Measurements from ENCODE around the gene HMCN1. TPM values are rescaled to one million over a fixed set of nuclear protein-coding genes. Genes with fewer than 3 reads are reported as not detected.
A peak's percentile ranks its signal among the peaks of the same experiment; 100 is the strongest.
"Not testable (repeated sequence)": the region's sequence is repeated elsewhere in the genome, so short reads cannot be mapped to it uniquely, and the experiment has no call there.

HMCN1 gene
- total and polyA plus RNA-seq, 4 donors = 1.5 to 6.8 (median 3.5) TPM

- no peak overlapping the region for H3K4me3 ChIP-seq (ENCODE audit: low read depth in 1 of 3, low read length in 3 of 3)
- WGBS = 48% methylated on average over 4 of the region's 4 CpGs
- no peak overlapping the region for H3K27ac ChIP-seq (ENCODE audit: low read depth in 1 of 2, low read length in 2 of 2)
- TF ChIP-seq HNF4A (conservative IDR thresholded peaks at IDR 0.05) (peak in 1 of 2 donors; percentile 34), RXRA (IDR thresholded peaks at IDR 0.05) (peak in 1 of 2 donors; percentile 17), YY1 (IDR thresholded peaks at IDR 0.05) (peak; percentile 15), FOXA1 (IDR thresholded peaks at IDR 0.05) (no peak)
- no peaks in the 10 kb centered on the region for H3K36me3 ChIP-seq (ENCODE audit: control insufficient read depth in 4 of 4, insufficient read depth in 3 of 4, low read depth in 1 of 4, low read length in 3 of 4)
- H3K9ac ChIP-seq (ENCODE audit: low read depth in 1 of 2, low read length in 2 of 2) = no peak overlapping the region
- DNase-seq (ENCODE audit: low spot score) = no peak
- no peaks in the 10 kb centered on the region for H3K27me3 ChIP-seq (ENCODE audit: control insufficient read depth in 4 of 4, insufficient read depth in 4 of 4, low read length in 3 of 4)
- peaks cover 0 to 6% (median 1%) of the 10 kb centered on the region in 4 donors for H3K4me1 ChIP-seq (ENCODE audit: control insufficient read depth in 4 of 4, insufficient read depth in 4 of 4, low read length in 3 of 4)
- no peaks in the 10 kb centered on the region for H3K9me3 ChIP-seq (ENCODE audit: control insufficient read depth in 4 of 4, low read length in 3 of 4)
Observed at GRCh38 chr1:185886671-185887070, 152.5 kb downstream of the HMCN1 start.

GRCh38 chr1:185892831-185893403 is 158.7 kb downstream of the HMCN1 start:
- H3K9ac ChIP-seq (ENCODE audit: low read depth in 1 of 2, low read length in 2 of 2); H3K27ac ChIP-seq (ENCODE audit: low read depth in 1 of 2, low read length in 2 of 2); H3K9me3 ChIP-seq (ENCODE audit: control insufficient read depth in 4 of 4, low read length in 3 of 4); H3K36me3 ChIP-seq (ENCODE audit: control insufficient read depth in 4 of 4, insufficient read depth in 3 of 4, low read depth in 1 of 4, low read length in 3 of 4); H3K27me3 ChIP-seq (ENCODE audit: control insufficient read depth in 4 of 4, insufficient read depth in 4 of 4, low read length in 3 of 4); H3K4me3 ChIP-seq (ENCODE audit: low read depth in 1 of 3, low read length in 3 of 3); DNase-seq (ENCODE audit: low spot score); H3K4me1 ChIP-seq (ENCODE audit: control insufficient read depth in 4 of 4, insufficient read depth in 4 of 4, low read length in 3 of 4): not testable (repeated sequence)
- WGBS = 92% methylated on average over 26 of the region's 26 CpGs

GRCh38 chr1:185894791-185895190 is 160.6 kb downstream of the HMCN1 start:
- Histone ChIP-seq H3K27me3 (ENCODE audit: control insufficient read depth in 4 of 4, insufficient read depth in 4 of 4, low read length in 3 of 4) (no peaks in the 10 kb centered on the region), H3K36me3 (ENCODE audit: control insufficient read depth in 4 of 4, insufficient read depth in 3 of 4, low read depth in 1 of 4, low read length in 3 of 4) (no peaks in the 10 kb centered on the region), H3K9me3 (ENCODE audit: control insufficient read depth in 4 of 4, low read length in 3 of 4) (no peaks in the 10 kb centered on the region), H3K4me3 (ENCODE audit: low read depth in 1 of 3, low read length in 3 of 3) (no peak overlapping the region), H3K4me1 (ENCODE audit: control insufficient read depth in 4 of 4, insufficient read depth in 4 of 4, low read length in 3 of 4) (no peaks in the 10 kb centered on the region), H3K27ac (ENCODE audit: low read depth in 1 of 2, low read length in 2 of 2) (no peak overlapping the region), H3K9ac (ENCODE audit: low read depth in 1 of 2, low read length in 2 of 2) (no peak overlapping the region)
- DNase-seq (ENCODE audit: low spot score) = no peak
- TF ChIP-seq JUND (IDR thresholded peaks at IDR 0.05) = no peak
- no peak for TF ChIP-seq REST (IDR thresholded peaks at IDR 0.05)
- TF ChIP-seq HNF4A (conservative IDR thresholded peaks at IDR 0.05) = no peak
- no peak for TF ChIP-seq MAX (IDR thresholded peaks at IDR 0.05)
- no peak for TF ChIP-seq RAD21 (IDR thresholded peaks at IDR 0.05)
- 73% methylated on average over 3 of the region's 3 CpGs for WGBS

GRCh38 chr1:185895208-185895900 is 161.2 kb downstream of the HMCN1 start:
- H3K9ac ChIP-seq (ENCODE audit: low read depth in 1 of 2, low read length in 2 of 2) = no peak overlapping the region
- H3K27me3 ChIP-seq (ENCODE audit: control insufficient read depth in 4 of 4, insufficient read depth in 4 of 4, low read length in 3 of 4) = no peaks in the 10 kb centered on the region
- no peaks in the 10 kb centered on the region for H3K9me3 ChIP-seq (ENCODE audit: control insufficient read depth in 4 of 4, low read length in 3 of 4)
- H3K4me3 ChIP-seq (ENCODE audit: low read depth in 1 of 3, low read length in 3 of 3) = no peak overlapping the region
- no peaks in the 10 kb centered on the region for H3K4me1 ChIP-seq (ENCODE audit: control insufficient read depth in 4 of 4, insufficient read depth in 4 of 4, low read length in 3 of 4)
- no peak overlapping the region for H3K27ac ChIP-seq (ENCODE audit: low read depth in 1 of 2, low read length in 2 of 2)
- WGBS = 83% methylated on average over 1 of the region's 1 CpG
- H3K36me3 ChIP-seq (ENCODE audit: control insufficient read depth in 4 of 4, insufficient read depth in 3 of 4, low read depth in 1 of 4, low read length in 3 of 4) = no peaks in the 10 kb centered on the region
- DNase-seq (ENCODE audit: low spot score) = no peak
- no peak for TF ChIP-seq REST (IDR thresholded peaks at IDR 0.05)
- TF ChIP-seq TAF1 (conservative IDR thresholded peaks at IDR 0.05) = no peak
- TF ChIP-seq ZBTB33 (IDR thresholded peaks at IDR 0.05) = no peak
- no peak for TF ChIP-seq YY1 (IDR thresholded peaks at IDR 0.05)
- no peak for TF ChIP-seq MAX (IDR thresholded peaks at IDR 0.05)
- no peak for TF ChIP-seq ATF3 (IDR thresholded peaks at IDR 0.05)
- no peak for TF ChIP-seq RXRA (IDR thresholded peaks at IDR 0.05)
- no peak for TF ChIP-seq JUND (IDR thresholded peaks at IDR 0.05)

Measured in liver (tissue), 9 donors.